ENCODE measurements around the gene FITM1.

The FITM1 gene

GRCh38 chr14:24122898-24123297 is 7.6 kb upstream of the FITM1 start:
- no peak for DNase-seq (ENCODE audit: extremely low spot score)
- no peak for TF ChIP-seq CTCF (IDR thresholded peaks at IDR 0.05; ENCODE audit: control extremely low read depth, extremely low read depth, low read depth, missing control alignments)
- CTCF ChIA-PET: interaction anchor here (1.3 to 6.5 kb wide), 5 partner anchors 8 to 553 kb away, joined by 3 to 38 read pairs (median 6); partner anchors contain the start of genes DCAF11, IRF9 and NRL
- POLR2A ChIA-PET: no interaction called here

GRCh38 chr14:24123424-24124417 is 6.7 kb upstream of the FITM1 start:
- TF ChIP-seq CTCF (IDR thresholded peaks at IDR 0.05; ENCODE audit: control extremely low read depth, extremely low read depth, low read depth, missing control alignments): no peak
- DNase-seq (ENCODE audit: extremely low spot score): peak; percentile 45
- POLR2A ChIA-PET: interaction anchor here (0.7 to 3.2 kb wide), 2 partner anchors 9 to 13 kb away, joined by 3 to 18 read pairs; partner anchors contain the start of genes DCAF11 and NRL
- CTCF ChIA-PET: interaction anchor here (1.0 to 6.5 kb wide), 11 partner anchors 9 to 553 kb away, joined by 3 to 38 read pairs (median 5); partner anchors contain the start of genes DCAF11, IRF9 and NRL

- DNase-seq (ENCODE audit: extremely low spot score): no peak
- POLR2A ChIA-PET: interaction anchor here (1.8 to 2.2 kb wide), 2 partner anchors 9 to 12 kb away, joined by 7 read pairs; partner anchors contain the start of genes DCAF11, NRL and PSME1
- TF ChIP-seq CTCF (IDR thresholded peaks at IDR 0.05; ENCODE audit: control extremely low read depth, extremely low read depth, low read depth, missing control alignments): no peak
- CTCF ChIA-PET: interaction anchor here (1.0 to 9.1 kb wide), 7 partner anchors 9 to 37 kb away, joined by 3 to 58 read pairs (median 5); partner anchors contain the start of genes DCAF11, EMC9, IRF9 and NRL
Observed at GRCh38 chr14:24126939-24127338, 3.5 kb upstream of the FITM1 start.

- DNase-seq (ENCODE audit: extremely low spot score): no peak
- ChIA-PET POLR2A (interaction anchor here (1.8 to 2.2 kb wide), 2 partner anchors 8 to 13 kb away, joined by 7 read pairs; partner anchors contain the start of genes DCAF11, NRL and PSME1), CTCF (interaction anchor here (1.0 to 9.1 kb wide), 4 partner anchors 11 to 34 kb away, joined by 3 to 58 read pairs (median 21); partner anchors contain the start of genes DCAF11, IRF9 and NRL)
- no peak for TF ChIP-seq CTCF (IDR thresholded peaks at IDR 0.05; ENCODE audit: control extremely low read depth, extremely low read depth, low read depth, missing control alignments)
Observed at GRCh38 chr14:24127673-24128072, 2.8 kb upstream of the FITM1 start.

- TF ChIP-seq CTCF (IDR thresholded peaks at IDR 0.05; ENCODE audit: control extremely low read depth, extremely low read depth, low read depth, missing control alignments): no peak
- CTCF ChIA-PET: interaction anchor here (1.7 to 9.1 kb wide), 2 partner anchors 12 to 21 kb away, joined by 7 to 58 read pairs; partner anchors contain the start of genes DCAF11 and NRL
- POLR2A ChIA-PET: interaction anchor here (1.5 kb wide), 1 partner anchor 15 kb away, joined by 3 read pairs; the partner anchor contains the start of genes DCAF11 and NRL
- no peak for DNase-seq (ENCODE audit: extremely low spot score)
Observed at GRCh38 chr14:24129410-24129998, 955 bp upstream of the FITM1 start.
